Endometrium (tissue), 2 donors: ENCODE data around the gene MERTK.
"Not testable (repeated sequence)": the region's sequence is repeated elsewhere in the genome, so short reads cannot be mapped to it uniquely, and the experiment has no call there.

Source experiments
- FAIRE-seq: peaks from 2 replicates; lab custom pipeline; 2012; peaks lifted over from hg19 to GRCh38; lab: Jason Lieb, UNC
- donor health status: control.
- donor health status: control.

The MERTK gene

DNA sequence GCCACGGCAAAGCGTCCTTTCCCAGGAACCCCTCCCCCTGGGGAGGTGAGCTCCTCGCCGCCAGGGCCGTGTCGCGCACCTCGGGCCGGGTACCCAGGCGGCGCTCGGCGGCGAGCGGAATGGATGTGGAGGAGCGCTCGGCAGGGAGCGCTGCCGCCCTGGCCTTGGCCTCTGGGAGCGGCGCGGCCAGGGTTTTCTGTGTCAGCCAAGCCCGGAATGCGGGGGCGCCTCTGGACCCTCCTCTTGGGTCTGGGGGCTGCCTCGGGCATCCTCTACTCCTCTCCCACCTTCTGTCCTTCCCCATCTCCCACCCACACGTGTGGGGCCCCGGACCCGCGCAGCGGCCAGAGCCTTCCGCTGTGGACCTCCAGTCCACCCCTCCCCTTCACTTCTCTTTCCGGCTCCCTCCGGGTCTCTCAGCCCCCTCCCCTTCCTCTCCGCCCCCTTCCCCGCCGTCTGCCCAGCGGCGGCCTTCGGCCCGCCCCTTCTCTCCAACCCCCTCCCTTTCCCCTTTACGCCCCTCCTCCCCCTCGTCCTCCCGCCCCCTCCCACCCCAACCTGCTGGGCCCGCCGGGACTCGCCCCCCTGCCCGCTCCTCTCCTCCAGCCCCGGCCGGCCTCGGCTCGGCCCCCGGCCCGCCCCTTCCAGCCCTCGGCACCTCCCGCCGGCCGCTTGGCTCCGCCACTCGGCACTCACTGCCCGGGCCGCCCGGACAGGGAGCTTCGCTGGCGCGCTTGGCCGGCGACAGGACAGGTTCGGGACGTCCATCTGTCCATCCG, at the start of gene MERTK:
Gene MERTK, plus strand, starts transcription at position 684 of the 779 bp plus-strand sequence. CDS start 129 bp downstream, outside the sequence.
- no peak for FAIRE-seq

DNA sequence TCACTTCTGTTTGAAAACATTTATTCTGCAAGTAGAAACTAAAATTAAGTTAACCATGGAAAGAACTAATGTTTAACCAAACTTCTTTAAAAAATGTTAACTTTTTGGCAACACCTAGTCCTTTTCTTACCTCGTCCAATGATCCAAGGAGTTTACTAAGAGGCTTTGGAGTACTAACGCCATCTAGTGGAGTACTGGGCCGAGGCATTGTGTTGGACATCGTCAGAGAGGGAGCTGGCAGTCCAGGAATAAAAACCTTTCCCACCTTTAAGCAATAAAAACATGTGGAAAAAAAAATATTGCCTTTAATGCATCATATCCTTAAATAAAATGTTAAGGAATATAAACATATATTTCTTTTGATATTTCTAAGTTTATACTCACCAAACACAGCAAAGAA, 47.8 kb upstream of the MERTK start:
- peak; percentile 64 for FAIRE-seq

GRCh38 chr2:111852544-111852943, 45.9 kb upstream of the MERTK start:
- FAIRE-seq: not testable (repeated sequence)

DNA sequence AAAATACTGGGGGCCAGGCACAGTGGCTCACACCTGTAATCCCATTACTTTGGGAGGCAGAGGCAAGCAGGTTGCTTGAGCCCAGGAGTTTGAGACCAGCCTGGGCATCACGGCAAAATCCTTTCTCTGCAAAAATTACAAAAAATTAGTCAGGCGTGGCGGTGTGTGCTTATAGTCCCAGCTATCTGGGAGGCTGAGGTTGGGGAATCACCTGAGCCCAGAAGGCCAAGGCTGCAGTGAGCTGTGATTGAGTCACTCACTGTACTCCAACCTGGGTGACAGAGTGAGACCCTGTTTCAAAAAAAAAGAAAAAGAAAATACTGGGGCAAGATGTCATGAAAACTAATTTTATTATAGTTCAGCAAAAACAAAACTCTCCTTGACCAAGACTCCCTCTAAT, 38.4 kb upstream of the MERTK start:
- not testable (repeated sequence) for FAIRE-seq

DNA sequence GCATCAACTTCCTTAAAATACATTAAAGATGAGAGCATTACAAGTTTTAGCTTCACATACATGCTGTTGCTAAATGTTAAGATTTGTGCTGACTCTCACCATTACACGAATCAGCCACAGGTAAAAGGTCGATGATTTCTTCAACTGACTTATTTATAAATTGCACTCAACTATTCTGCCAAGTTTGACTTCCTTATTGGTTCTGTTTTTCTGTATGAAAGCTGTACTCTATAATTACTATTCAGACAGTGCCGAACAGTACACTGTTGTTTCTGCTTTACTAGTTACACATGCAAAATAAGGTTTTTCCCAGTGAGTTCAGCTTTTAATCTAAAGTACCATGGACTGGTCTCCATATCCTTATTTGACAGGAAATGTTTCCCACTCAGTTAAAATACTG, 33.3 kb upstream of the MERTK start:
- not testable (repeated sequence) for FAIRE-seq

DNA sequence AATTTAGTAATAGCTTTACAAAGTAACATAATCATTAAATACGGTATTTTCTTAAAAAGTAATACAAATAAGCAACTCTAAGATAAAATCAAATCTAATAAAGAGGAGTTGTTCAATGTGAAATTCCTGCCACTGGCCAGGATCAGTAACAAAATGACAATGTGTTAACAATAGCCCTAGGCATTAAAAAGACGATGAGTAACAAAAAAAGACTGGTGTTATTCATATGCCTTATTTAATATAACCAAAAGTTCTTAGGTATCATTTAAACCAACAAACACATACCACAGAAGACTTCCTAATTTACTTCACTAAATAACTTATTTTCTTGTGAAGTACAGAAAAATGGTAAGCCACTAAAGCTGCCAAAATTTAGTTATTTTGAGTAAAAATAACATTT, 25.6 kb upstream of the MERTK start:
- peak; percentile 86 for FAIRE-seq

GRCh38 chr2:111883661-111884591, 14.5 kb upstream of the MERTK start, which contains the start of gene ANAPC1:
Gene ANAPC1 (minus strand): TSS chr2:111884193. CDS start chr2:111880825, 3,368 bp downstream.
- no peak for FAIRE-seq

DNA sequence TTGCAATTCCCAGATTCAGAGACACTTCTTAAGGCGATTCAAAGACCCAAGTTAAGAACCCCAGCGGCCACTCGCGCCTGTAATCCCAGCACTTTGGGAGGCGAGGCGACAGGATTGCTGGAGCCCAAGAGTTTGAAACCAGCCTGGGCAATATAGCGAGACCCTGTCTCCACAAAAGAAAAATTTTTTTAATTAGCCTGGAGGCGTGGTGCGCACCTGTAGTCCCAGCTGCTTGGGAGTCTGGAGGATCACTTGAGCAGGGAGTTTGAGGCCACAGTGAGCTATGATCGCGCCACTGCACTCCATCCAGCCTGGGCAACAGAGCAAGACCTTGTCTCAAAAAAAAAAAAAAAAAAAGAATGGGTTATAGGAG, 13.8 kb upstream of the MERTK start:
- FAIRE-seq: no peak

DNA sequence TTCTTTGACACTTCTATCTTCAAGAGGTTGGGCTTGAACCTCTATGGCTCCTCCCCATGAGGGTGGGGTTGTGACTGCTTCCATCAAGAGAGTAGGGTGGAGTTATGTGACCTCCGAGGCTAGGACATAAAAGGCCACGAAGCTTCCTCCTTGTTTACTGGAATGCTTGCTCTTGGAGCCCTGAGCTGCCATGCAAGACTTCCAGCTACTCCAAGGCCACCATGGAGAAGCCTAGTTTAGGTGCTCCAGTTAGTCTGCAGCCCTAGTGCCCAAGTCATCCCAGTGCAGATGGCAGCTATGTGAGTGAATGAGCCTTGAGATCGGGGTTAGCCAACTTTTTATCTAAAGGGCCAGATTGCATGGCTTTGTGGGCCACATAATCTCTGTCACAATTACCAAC, 2.4 kb upstream of the MERTK start:
- FAIRE-seq: no peak

GRCh38 chr2:111896576-111896975, 1.8 kb upstream of the MERTK start:
- no peak for FAIRE-seq

DNA sequence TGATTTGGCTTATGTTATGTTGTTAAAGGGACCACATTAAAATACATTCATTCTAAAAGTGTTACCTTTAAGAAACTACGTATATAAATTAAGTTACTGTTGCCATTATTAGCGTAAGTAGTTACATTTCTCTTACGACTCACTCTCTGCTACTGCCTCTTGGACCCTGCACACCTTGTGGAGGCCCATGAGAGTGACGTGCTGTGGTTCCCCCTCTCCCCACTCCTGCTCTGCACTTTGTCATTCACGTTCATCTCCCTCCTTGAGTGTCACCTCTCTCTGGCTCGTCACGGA, 830 bp upstream of the MERTK start:
- FAIRE-seq: no peak

- FAIRE-seq: no peak
These were observed 502 bp downstream of the MERTK start for GRCh38 chr2:111898703-111899514.

- no peak for FAIRE-seq
These were observed 2.5 kb downstream of the MERTK start for GRCh38 chr2:111900859-111901258.

DNA sequence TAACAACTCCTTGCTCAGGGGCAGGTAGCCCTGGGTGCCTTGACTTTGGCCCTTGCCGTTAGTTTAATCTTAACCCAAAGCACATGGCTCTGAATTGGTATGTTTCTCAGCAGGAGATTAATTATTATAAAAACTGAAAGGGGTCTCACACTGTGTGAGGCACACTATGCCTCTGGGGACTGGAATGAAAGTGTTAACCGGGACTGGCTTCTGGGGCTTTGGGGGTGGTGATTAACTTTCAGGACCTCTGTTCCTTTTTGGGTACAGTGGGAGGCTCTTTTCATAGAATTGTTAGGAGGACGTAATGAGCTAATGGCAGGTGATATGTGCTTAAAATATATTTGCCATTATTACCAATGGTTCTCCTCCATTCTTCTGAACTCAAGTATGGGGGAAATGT, 5.1 kb downstream of the MERTK start:
- no peak for FAIRE-seq

DNA sequence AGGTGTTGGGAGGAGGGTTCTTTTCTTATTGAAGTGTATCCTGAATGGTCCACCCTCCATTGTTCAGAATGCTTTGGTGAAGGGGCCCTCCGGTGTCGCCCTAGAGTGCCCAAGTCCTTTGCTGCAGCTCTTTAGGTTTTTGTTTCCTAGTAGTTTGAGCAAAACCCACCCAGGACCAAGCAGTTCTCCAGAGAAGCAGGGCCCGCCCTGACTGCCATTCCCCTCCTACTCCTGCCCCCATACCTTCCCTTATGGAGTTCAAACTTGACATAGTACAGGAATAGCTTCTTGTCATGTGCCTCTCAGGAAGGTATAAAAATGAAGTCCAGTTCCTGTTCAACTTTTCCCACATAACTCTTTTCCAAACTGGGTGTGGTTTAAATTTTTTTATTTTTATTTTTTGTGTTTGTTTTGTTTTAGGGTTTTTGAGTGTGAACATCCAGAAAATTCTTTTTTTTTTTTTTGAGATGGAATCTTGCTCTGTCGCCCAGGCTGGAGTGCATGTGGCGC, 5.6 kb downstream of the MERTK start:
- no peak for FAIRE-seq

DNA sequence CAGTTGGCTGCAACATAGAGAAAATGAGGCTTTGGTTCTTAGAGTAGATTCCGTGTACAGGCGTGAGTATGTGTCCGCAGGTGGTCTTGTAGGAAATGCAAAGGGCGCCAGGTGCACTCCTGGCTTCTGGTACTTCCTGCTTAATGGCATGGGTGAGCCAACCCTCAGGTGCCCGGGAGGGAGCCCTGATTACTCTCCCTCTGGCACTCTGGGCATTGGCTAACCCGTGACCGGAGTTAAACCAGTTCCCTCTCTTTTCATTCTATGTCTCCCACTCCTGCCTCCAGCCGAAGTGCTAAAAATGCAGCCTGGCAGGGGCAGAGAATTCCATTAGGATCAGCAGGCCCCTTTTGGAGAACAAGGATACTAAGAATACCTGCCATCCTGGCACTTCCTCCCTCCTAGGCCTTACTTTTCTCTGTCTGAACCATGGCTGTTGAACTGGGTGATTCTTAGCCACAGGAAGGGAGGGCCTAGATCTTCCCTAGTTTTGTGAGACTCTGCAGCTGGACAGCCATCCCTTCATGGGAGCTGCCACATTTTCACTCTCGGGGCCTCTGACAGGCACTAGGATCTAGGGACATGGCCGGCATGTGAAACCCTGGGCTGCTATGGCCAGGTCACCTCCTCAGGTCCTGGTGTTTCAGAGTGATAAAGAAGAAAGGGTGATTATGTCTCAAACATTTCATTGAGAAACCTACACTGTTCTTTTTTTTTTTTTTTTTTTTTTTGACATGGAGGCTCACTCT, 6.5 kb downstream of the MERTK start:
- FAIRE-seq: no peak

GRCh38 chr2:111905475-111905869, 7.1 kb downstream of the MERTK start:
- FAIRE-seq: not testable (repeated sequence)

DNA sequence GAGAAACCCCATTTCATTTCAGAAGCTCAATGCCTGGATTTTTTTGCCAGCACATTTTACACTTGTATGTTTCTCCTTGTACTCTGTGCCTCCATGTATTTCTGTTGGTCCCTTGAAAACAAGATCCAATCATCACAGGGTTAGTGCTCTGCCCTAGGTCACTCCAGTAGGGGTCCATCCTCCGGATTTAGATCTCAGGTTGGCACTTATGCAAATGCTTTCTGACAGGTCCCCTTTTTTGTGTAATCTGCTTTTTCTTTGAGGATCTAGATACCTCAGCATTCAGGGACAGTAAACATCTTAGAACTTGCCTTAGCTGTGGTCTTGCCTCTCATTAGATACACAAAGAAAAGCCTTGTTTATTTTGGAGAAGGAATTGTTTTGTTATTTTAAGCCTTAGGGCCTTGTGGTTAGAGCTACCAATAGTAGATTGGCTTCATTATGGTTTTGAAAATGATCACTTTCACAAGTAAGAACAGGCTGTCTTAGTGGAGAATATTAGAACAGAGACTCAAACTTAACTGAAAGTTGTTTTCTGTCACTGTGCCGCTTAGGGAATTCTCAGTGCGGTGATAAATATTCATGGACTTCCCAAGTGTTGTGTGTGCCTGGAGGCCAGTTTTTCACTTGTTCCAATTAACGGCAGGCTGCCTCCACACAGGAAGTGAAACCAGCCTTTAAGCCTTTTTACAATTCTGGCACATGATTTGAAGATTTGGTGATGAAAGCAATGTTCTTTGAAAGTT, 7.8 kb downstream of the MERTK start:
- peak; percentile 31 for FAIRE-seq

GRCh38 chr2:111908578-111908977, 10.2 kb downstream of the MERTK start:
- no peak for FAIRE-seq

DNA sequence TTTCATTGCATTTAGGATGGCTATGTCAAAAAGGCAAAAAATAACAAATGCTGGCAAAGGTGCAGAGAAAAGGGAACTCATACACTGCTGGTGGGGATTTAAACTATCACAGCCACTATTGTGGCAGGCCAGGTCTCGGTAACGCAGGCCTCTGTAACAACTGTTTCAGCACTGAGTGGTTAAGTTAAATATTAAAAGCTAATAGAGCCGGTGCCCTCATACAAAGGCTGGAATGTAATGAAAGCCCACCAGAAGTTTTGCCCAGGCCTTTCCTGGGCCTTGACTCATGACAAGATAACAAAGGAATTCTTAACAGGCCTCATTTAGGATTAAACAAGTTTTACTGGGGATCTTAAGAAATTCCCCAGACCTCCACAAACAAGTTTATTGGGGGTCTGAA, 10.7 kb downstream of the MERTK start:
- FAIRE-seq: no peak

- FAIRE-seq: not testable (repeated sequence)
These were observed 11.6 kb downstream of the MERTK start for GRCh38 chr2:111909997-111910396.
